B cell (primary cell): ENCODE measurements around the gene AQP12B. TPM values are rescaled to one million over a fixed set of nuclear protein-coding genes. Genes with fewer than 3 reads are reported as not detected.

Source experiments
- ATAC-seq: fragments of 200-7000 bp; cut with Tn5 transposase; one replicate; pipeline ENCODE4 v1.10.0; 2021; ENCODE audit warnings: low read depth, mild to moderate bottlenecking, moderate number of reproducible peaks, moderate library complexity
- CTCF ChIA-PET: fragments of 350-600 bp; sonication (Branson Sonifier 250); formaldehyde crosslinking; loops from one replicate; lab custom pipeline; 2021; ENCODE audit warnings: antibody characterized with exemption, inconsistent platforms; lab: Charles Lee
- POLR2A ChIA-PET: fragments of 350-600 bp; sonication (Branson Sonifier 250); formaldehyde crosslinking; loops from one replicate; lab custom pipeline; 2021; ENCODE audit warnings: antibody characterized with exemption; lab: Charles Lee
- DNase-seq: peaks from one replicate; pipeline ENCODE4 v3.0.0; 2013
- H2AFZ ChIP-seq: 2 replicates; pipeline ENCODE4 v1.6.1; 2012; ENCODE audit warnings: mild to moderate bottlenecking, low read depth, low read length; ENCODE audit not compliant: insufficient read depth, poor library complexity, severe bottlenecking
- H3K27ac ChIP-seq, 2 donors: 1 replicate in 1 of 2; 2 replicates in 1 of 2; pipeline ENCODE4 v1.5.1; 2012 to 2013; ENCODE audit warnings: low read length in 2 of 2, mild to moderate bottlenecking in 2 of 2, moderate library complexity in 1 of 2
- H3K27me3 ChIP-seq, 4 experiments: fragments of 200-600 bp in 1 of 4; sonication (generic) in 1 of 4; replicated peaks in 1 of 4; 1 replicate in 2 of 4; 2 replicates in 2 of 4; pipeline versions ENCODE4 v1.6.1 to v1.7.0; 2013 to 2016; ENCODE audit warnings: low read length in 3 of 4, mild to moderate bottlenecking in 2 of 4, mixed read lengths in 1 of 4, moderate library complexity in 1 of 4; ENCODE audit not compliant: insufficient read depth in 4 of 4, control insufficient read depth in 3 of 4; ENCODE audit errors: control extremely low read depth in 1 of 4
- H3K36me3 ChIP-seq, 2 experiments: replicated peaks in 1 of 2; 1 replicate in 1 of 2; 2 replicates in 1 of 2; pipeline versions ENCODE4 v1.6.1 to v1.7.1; 2013; ENCODE audit warnings: low read length in 1 of 2; ENCODE audit not compliant: insufficient read depth in 2 of 2, control insufficient read depth in 1 of 2; ENCODE audit errors: control extremely low read depth in 1 of 2, extremely low read depth in 1 of 2
- H3K4me1 ChIP-seq, 2 donors: fragments of 200-600 bp in 1 of 2; sonication (generic) in 1 of 2; 1 replicate in 1 of 2; 2 replicates in 1 of 2; pipeline versions ENCODE4 v1.5.1 to v1.6.1; 2013 to 2017; ENCODE audit warnings: low read length in 2 of 2; ENCODE audit not compliant: control insufficient read depth in 2 of 2, insufficient read depth in 2 of 2
- H3K4me2 ChIP-seq: replicated peaks from 2 replicates; pipeline ENCODE3; 2012; ENCODE audit warnings: mild to moderate bottlenecking, low read depth, low read length; ENCODE audit not compliant: poor library complexity, severe bottlenecking
- H3K4me3 ChIP-seq, 5 experiments: fragments of 200-600 bp in 1 of 5; sonication (generic) in 1 of 5; 1 replicate in 3 of 5; 2 replicates in 2 of 5; pipeline versions ENCODE4 v1.5.1 to v1.7.0; 2011 to 2016; ENCODE audit warnings: low read length in 4 of 5, mild to moderate bottlenecking in 4 of 5, low read depth in 2 of 5, control low read depth in 1 of 5, moderate library complexity in 1 of 5; ENCODE audit not compliant: insufficient read depth in 1 of 5; ENCODE audit errors: control extremely low read depth in 1 of 5, extremely low read depth in 1 of 5
- H3K79me2 ChIP-seq: fragments of 200-600 bp; sonication (generic); one replicate; pipeline ENCODE4 v1.6.0; 2016; ENCODE audit warnings: low read length; ENCODE audit not compliant: control insufficient read depth, insufficient read depth
- H3K9ac ChIP-seq: fragments of 200-600 bp; sonication (generic); 2 replicates; pipeline ENCODE4 v1.6.1; 2017; ENCODE audit warnings: mild to moderate bottlenecking, low read length, moderate library complexity
- H3K9me3 ChIP-seq, 3 donors: one replicate each; pipeline versions ENCODE4 v1.6.1 to v1.7.1; 2013; ENCODE audit warnings: low read length in 2 of 3; ENCODE audit not compliant: control insufficient read depth in 2 of 3, insufficient read depth in 1 of 3; ENCODE audit errors: control extremely low read depth in 1 of 3
- H4K20me1 ChIP-seq: 2 replicates; pipeline ENCODE4 v1.6.0; 2012; ENCODE audit warnings: mild to moderate bottlenecking, low read length; ENCODE audit not compliant: insufficient read depth, control insufficient read depth, poor library complexity, severe bottlenecking
- H3K27ac Mint-ChIP-seq: one replicate; pipeline ENCODE4 v1.8.0; 2021; ENCODE audit warnings: mixed read lengths
- H3K27me3 Mint-ChIP-seq: one replicate; pipeline ENCODE4 v1.8.0; 2021; ENCODE audit warnings: mixed read lengths
- H3K4me1 Mint-ChIP-seq: one replicate; pipeline ENCODE4 v1.8.0; 2021; ENCODE audit warnings: mixed read lengths
- H3K4me3 Mint-ChIP-seq: one replicate; pipeline ENCODE4 v1.8.0; 2021; ENCODE audit warnings: mixed read lengths
- H3K9me3 Mint-ChIP-seq: one replicate; pipeline ENCODE4 v1.8.0; 2022; ENCODE audit warnings: mixed read lengths; ENCODE audit not compliant: insufficient read depth
- EZH2 ChIP-seq: IDR thresholded peaks from 2 replicates; pipeline ENCODE4 v1.6.1; 2012; ENCODE audit warnings: borderline replicate concordance, low read depth, mild to moderate bottlenecking, moderate library complexity, low read length; ENCODE audit not compliant: insufficient read depth, poor library complexity, severe bottlenecking
- WGBS: methylation state at CpG from one replicate; pipeline ENCODE4 v1.1.5; 2013; ENCODE audit warnings: missing lambda C conversion rate; ENCODE audit not compliant: insufficient coverage; 5-methylcytosine and 5-hydroxymethylcytosine counted together
- intact Hi-C: fragments of 100-400 bp; cut with micrococcal nuclease; formaldehyde crosslinking; loops from one replicate; pipeline ENCODE4 v1.10.0; 2022
- polyA plus RNA-seq: library from polyadenylated mRNA; depleted of rRNA; stranded (reverse); fragments of >200 nt; gene quantifications from 2 replicates; pipeline ENCODE4 v1.2.3, GENCODE V29; 2012
- total RNA-seq, 2 donors: library from RNA; stranded (reverse); fragments of 120-200 nt in 1 of 2; gene quantifications; 1 replicate in 1 of 2; 2 replicates in 1 of 2; pipeline versions ENCODE4 v1.2.3 to v1.2.4, GENCODE V29; 2013 to 2022
- TF ChIP-seq, protein P1 (sequence below): fragments of 200-600 bp; IDR thresholded peaks from one replicate; pipeline ENCODE4 v1.8.0; 2022; ENCODE audit warnings: antibody characterized with exemption, mild to moderate bottlenecking

The AQP12B gene
- total and polyA plus RNA-seq, 2 donors (not counting 1 experiment from before 2014, with no cell fraction given): not detected

DNA sequence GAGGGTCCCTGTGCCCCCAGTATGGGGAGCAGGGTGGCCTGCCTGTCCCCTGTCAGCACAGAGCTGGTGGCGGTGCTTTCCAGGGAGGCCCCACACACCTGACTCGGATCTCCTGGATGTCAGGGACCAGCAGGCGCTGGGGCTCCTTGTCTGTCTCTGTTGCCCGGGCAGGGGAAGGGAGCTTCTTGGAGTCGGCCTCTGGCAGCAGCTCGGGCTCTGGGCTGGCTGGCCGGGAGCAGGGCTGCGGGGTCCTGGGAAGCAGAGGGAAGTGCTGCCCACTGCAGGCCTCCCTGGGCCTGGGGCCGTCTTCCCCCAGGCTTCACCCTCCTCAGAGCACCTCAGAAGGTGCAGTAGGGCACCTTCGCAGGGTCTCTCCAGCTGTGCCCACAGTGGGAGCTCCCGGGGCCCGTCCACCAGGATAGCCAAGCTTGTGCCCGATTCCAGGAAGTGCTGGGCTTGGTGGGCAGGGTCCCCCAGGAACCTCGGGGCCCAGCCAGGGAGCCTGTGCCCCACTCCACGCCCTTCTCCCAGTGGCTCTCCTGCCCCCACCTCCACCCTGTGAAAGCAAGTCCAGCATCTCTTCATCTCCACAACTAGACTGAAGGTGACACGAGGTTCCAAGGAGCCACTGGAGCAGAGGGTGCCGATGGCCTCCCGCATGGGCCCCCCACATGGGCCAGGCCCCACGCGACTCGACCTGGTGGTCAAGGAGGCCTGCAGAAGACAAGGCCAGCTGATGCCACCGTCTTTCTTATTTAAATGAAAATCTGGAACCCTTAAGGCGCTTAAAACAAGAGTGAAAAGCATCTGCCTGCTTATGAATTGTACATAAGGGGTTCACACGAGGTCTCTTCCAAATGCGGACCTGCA is 37.2 kb upstream of the AQP12B start:
- H3K27ac Mint-ChIP-seq: no peak overlapping the region
- no peaks in the 10 kb centered on the region for H3K9me3 Mint-ChIP-seq
- no peak overlapping the region for H3K4me3 Mint-ChIP-seq
- H3K79me2 ChIP-seq: no peaks in the 10 kb centered on the region
- DNase-seq (no peak), ATAC-seq (no peak)
- no peak overlapping the region for H3K9ac ChIP-seq
- no peaks in the 10 kb centered on the region for H3K4me1 ChIP-seq
- H3K4me2 ChIP-seq: no peak overlapping the region
- intact Hi-C loops: no loop called here
- peaks cover 0 to 4% (median 0%) of the 10 kb centered on the region in 3 donors for H3K9me3 ChIP-seq
- H3K4me1 Mint-ChIP-seq: no peaks in the 10 kb centered on the region
- no peak overlapping the region for H2AFZ ChIP-seq
- H3K4me3 ChIP-seq: no peak overlapping the region
- POLR2A ChIA-PET: no interaction called here
- TF ChIP-seq EZH2: no peak
- TF ChIP-seq, protein P1, sequence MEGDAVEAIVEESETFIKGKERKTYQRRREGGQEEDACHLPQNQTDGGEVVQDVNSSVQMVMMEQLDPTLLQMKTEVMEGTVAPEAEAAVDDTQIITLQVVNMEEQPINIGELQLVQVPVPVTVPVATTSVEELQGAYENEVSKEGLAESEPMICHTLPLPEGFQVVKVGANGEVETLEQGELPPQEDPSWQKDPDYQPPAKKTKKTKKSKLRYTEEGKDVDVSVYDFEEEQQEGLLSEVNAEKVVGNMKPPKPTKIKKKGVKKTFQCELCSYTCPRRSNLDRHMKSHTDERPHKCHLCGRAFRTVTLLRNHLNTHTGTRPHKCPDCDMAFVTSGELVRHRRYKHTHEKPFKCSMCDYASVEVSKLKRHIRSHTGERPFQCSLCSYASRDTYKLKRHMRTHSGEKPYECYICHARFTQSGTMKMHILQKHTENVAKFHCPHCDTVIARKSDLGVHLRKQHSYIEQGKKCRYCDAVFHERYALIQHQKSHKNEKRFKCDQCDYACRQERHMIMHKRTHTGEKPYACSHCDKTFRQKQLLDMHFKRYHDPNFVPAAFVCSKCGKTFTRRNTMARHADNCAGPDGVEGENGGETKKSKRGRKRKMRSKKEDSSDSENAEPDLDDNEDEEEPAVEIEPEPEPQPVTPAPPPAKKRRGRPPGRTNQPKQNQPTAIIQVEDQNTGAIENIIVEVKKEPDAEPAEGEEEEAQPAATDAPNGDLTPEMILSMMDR: no peak
- no peaks in the 10 kb centered on the region for H3K36me3 ChIP-seq
- 89% methylated on average over 25 of the region's 25 CpGs for WGBS
- H3K27me3 Mint-ChIP-seq: no peaks in the 10 kb centered on the region
- CTCF ChIA-PET: no interaction called here
- H3K27me3 ChIP-seq: no peaks in the 10 kb centered on the region
- H3K27ac ChIP-seq: no peak overlapping the region
- H4K20me1 ChIP-seq: no peaks in the 10 kb centered on the region

DNA sequence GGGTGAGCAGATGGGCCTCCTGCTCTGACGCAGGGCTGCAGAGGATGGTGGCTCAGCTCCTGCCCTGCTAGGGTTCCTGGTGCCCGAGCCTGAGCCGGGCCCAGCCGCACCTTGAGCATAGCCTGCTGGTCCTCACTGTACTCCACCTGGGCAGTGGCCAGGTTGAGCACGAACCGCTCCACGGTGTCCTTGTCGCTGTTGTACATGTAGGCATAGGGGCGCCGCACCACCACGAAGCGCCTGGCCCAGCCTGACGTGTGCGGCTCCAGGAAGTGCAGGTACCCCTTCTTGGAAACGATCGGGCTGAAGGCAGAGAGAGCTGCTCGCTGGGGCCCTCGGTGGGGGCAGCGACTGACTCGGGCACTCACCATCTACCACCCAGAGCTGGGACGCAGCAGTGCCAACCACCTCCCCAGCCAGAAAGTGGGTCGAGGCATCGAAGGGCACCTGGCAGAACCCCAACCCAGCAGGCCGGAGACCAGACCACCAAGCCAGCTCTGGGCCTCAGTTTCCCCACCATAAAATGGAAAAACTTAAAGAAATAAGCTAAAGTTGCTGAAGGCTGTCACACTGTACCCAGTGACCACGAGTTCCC is 36.3 kb upstream of the AQP12B start:
- Histone ChIP-seq H3K27ac (no peak overlapping the region), H3K9me3 (peaks cover 0 to 4% (median 0%) of the 10 kb centered on the region in 3 donors), H3K4me3 (no peak overlapping the region), H3K4me2 (no peak overlapping the region), H2AFZ (no peak overlapping the region), H4K20me1 (no peaks in the 10 kb centered on the region), H3K9ac (no peak overlapping the region), H3K4me1 (no peaks in the 10 kb centered on the region), H3K79me2 (no peaks in the 10 kb centered on the region), H3K27me3 (no peaks in the 10 kb centered on the region), H3K36me3 (no peaks in the 10 kb centered on the region)
- Mint-ChIP-seq H3K9me3 (no peaks in the 10 kb centered on the region), H3K27ac (no peak overlapping the region), H3K4me3 (no peak overlapping the region), H3K27me3 (no peaks in the 10 kb centered on the region), H3K4me1 (no peaks in the 10 kb centered on the region)
- intact Hi-C loops: no loop called here
- TF ChIP-seq, protein P1: no peak
- TF ChIP-seq EZH2: no peak
- POLR2A ChIA-PET: no interaction called here
- WGBS: 91% methylated on average over 25 of the region's 25 CpGs
- CTCF ChIA-PET: no interaction called here
- DNase-seq (no peak), ATAC-seq (no peak)
